ENCODE measurements around the gene TPRKB. TPM values are rescaled to one million over a fixed set of nuclear protein-coding genes. Genes with fewer than 3 reads are reported as not detected.
A peak's percentile ranks its signal among the peaks of the same experiment; 100 is the strongest.

TPRKB gene
- total and polyA plus RNA-seq, 9 of the 15 experiments (the other 6 are each of a cell fraction or from before 2014, with no cell fraction given), result 55.6 to 250 (median 112) TPM

DNA sequence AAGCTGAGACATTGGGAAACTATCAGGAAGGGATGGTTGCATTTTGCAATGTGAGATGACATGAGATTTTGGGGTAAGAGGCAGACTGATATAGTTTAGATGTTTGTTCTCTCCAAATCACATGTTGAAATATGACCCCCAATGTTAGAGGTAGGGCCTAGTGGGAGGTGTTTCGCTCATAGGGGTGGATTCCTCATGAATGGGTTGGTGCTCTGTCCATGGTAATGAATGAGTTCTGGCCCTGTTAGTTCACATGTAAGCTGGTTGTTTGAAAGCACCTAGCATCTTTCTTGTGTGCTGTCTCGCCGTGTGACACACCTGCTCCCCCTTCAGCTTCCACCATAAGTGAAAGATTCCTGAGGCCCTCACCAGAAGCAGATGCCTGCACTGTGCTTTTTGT, 37.7 kb downstream of the TPRKB start:
- 0 out of 2 replicates have a peak, but pooled peaks have one; percentile 50 for TF ChIP-seq EHMT2 (IDR thresholded peaks at IDR 0.05)
- no peak for TF ChIP-seq MCM2 (IDR thresholded peaks at IDR 0.05; ENCODE audit: low read depth)
- TF ChIP-seq, protein P1, sequence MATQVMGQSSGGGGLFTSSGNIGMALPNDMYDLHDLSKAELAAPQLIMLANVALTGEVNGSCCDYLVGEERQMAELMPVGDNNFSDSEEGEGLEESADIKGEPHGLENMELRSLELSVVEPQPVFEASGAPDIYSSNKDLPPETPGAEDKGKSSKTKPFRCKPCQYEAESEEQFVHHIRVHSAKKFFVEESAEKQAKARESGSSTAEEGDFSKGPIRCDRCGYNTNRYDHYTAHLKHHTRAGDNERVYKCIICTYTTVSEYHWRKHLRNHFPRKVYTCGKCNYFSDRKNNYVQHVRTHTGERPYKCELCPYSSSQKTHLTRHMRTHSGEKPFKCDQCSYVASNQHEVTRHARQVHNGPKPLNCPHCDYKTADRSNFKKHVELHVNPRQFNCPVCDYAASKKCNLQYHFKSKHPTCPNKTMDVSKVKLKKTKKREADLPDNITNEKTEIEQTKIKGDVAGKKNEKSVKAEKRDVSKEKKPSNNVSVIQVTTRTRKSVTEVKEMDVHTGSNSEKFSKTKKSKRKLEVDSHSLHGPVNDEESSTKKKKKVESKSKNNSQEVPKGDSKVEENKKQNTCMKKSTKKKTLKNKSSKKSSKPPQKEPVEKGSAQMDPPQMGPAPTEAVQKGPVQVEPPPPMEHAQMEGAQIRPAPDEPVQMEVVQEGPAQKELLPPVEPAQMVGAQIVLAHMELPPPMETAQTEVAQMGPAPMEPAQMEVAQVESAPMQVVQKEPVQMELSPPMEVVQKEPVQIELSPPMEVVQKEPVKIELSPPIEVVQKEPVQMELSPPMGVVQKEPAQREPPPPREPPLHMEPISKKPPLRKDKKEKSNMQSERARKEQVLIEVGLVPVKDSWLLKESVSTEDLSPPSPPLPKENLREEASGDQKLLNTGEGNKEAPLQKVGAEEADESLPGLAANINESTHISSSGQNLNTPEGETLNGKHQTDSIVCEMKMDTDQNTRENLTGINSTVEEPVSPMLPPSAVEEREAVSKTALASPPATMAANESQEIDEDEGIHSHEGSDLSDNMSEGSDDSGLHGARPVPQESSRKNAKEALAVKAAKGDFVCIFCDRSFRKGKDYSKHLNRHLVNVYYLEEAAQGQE (IDR thresholded peaks at IDR 0.05; ENCODE audit: borderline replicate concordance), result peak; percentile 47; the same call in 1 of the 2 replicates
- TF ChIP-seq, protein P1 (CRISPR knock-in tag; IDR thresholded peaks at IDR 0.05; ENCODE audit: low read depth), result no peak
- POLR2A ChIA-PET, result no interaction called here
- H3K79me2 ChIP-seq (ENCODE audit: control insufficient read depth, insufficient read depth, low read length), result no peaks in the 10 kb centered on the region
- CTCF ChIA-PET (ENCODE audit: low intra/inter-chr PET ratio), result no interaction called here
- WGBS (ENCODE audit: insufficient coverage, low coverage, missing lambda C conversion rate), result 22% methylated on average over 3 of the region's 3 CpGs
- H3K9me3 ChIP-seq (replicated peaks; ENCODE audit: control insufficient read depth, insufficient read depth, low read depth, low read length), result no peaks in the 10 kb centered on the region
- H3K9ac ChIP-seq (ENCODE audit: insufficient read depth in 1 of 2, low read depth in 2 of 2, low read length in 2 of 2), result no peak overlapping the region
- ATAC-seq, result no peak
- no peaks in the 10 kb centered on the region for H3K36me3 ChIP-seq (ENCODE audit: control insufficient read depth, insufficient read depth, low read length)
- H3K9me1 ChIP-seq (ENCODE audit: control insufficient read depth, insufficient read depth, low read length), result no peaks in the 10 kb centered on the region
- H3K4me1 ChIP-seq (replicated peaks in 1 of 2; ENCODE audit: control insufficient read depth in 2 of 2, insufficient read depth in 2 of 2, low read length in 2 of 2), result peaks cover 8 to 10% of the 10 kb centered on the region in 2 experiments; a peak in 4 of 5 replicates
- intact Hi-C loops (cut with micrococcal nuclease), result loop anchor here (5.0 to 10.0 kb wide), 2 partner anchors 38 to 75 kb away; partner anchors contain the start of gene TPRKB
- no peak overlapping the region for H3K27ac ChIP-seq (ENCODE audit: extremely low read depth, low read depth, low read length)
- BruUV-seq (replicated peaks), result no TSS peak
- no peak for DNase-seq (ENCODE audit: extremely low read depth in 1 of 4, low spot score in 3 of 4)
- no peaks in the 10 kb centered on the region for H4K20me1 ChIP-seq (replicated peaks; ENCODE audit: control insufficient read depth, insufficient read depth, low read length)
- no peaks in the 10 kb centered on the region for H3K27me3 ChIP-seq (ENCODE audit: control insufficient read depth in 2 of 2, insufficient read depth in 2 of 2, low read length in 2 of 2)
- FAIRE-seq, result no peak
- H3K4me2 ChIP-seq (ENCODE audit: insufficient read depth, low read length), result no peak overlapping the region
- H2AFZ ChIP-seq (ENCODE audit: low read depth, low read length), result no peak overlapping the region
- no peak overlapping the region for H3K4me3 ChIP-seq
- in situ Hi-C loops (cut with MboI), result no loop called here

All from K562 (cell line).